Astrocyte (in vitro differentiated cells and primary cell): ENCODE results near the gene CCN6.

Experiments
- CTCF ChIP-seq: IDR thresholded peaks from 2 replicates; pipeline ENCODE4 v1.5.1; 2011; ENCODE audit warnings: low read depth, mild to moderate bottlenecking, inconsistent platforms, low read length, moderate library complexity; ENCODE audit not compliant: insufficient read depth
- EZH2 ChIP-seq: IDR thresholded peaks from 2 replicates; pipeline ENCODE4 v1.6.1; 2012; ENCODE audit warnings: mild to moderate bottlenecking, low read length, inconsistent platforms; ENCODE audit not compliant: insufficient read depth

DNA sequence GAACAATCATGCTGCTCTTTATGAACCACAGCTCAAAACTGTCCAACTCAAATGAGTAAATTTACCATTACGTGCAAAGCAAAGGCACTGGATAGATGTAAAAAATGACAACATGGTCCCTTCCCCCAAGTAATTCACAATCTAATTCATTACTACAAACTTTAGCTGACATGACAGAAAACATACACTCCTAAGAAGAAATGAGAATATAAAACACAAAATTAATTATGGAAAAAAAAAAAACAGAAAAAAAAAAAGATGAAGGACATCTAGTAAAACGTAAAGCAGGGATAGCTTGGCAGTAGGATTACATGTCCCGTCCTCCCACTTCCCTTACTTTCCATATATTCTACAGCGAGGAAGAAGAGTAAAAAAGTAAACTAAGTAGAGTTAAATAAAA, 27.7 kb downstream of the CCN6 start:
- no peak for TF ChIP-seq CTCF
- TF ChIP-seq EZH2, result no peak
